H1 (cell line): ENCODE results near the gene ETFB. TPM values are rescaled to one million over a fixed set of nuclear protein-coding genes. Genes with fewer than 3 reads are reported as not detected.

Experiments
- BRCA1 ChIP-seq: IDR thresholded peaks from 2 replicates; pipeline ENCODE4 v1.6.1; 2012; ENCODE audit warnings: low read depth, low read length, improper control_type of control experiment
- CEBPB ChIP-seq: IDR thresholded peaks from 2 replicates; pipeline ENCODE4 v1.6.1; 2012; ENCODE audit warnings: low read depth, low read length
- EZH2 ChIP-seq: fragments of 200-600 bp; sonication (generic); IDR thresholded peaks from 2 replicates; pipeline ENCODE4 v1.7.1; 2012; ENCODE audit warnings: low read depth, mild to moderate bottlenecking, moderate library complexity, low read length, inconsistent platforms; ENCODE audit not compliant: severe bottlenecking
- GABPA ChIP-seq: IDR thresholded peaks from 2 replicates; pipeline ENCODE4 v1.6.1; 2011; ENCODE audit warnings: mild to moderate bottlenecking, low read length, moderate library complexity, borderline replicate concordance; ENCODE audit not compliant: insufficient read depth
- GTF2F1 ChIP-seq: IDR thresholded peaks from 2 replicates; pipeline ENCODE4 v1.6.1; 2012; ENCODE audit warnings: low read depth, low read length, improper control_type of control experiment, borderline replicate concordance
- KDM1A ChIP-seq: fragments of 200-600, 300-600 bp; sonication (generic); IDR thresholded peaks from 2 replicates; pipeline ENCODE4 v1.7.1; 2016; ENCODE audit warnings: mild to moderate bottlenecking, low read length, borderline replicate concordance
- POLR2AphosphoS5 ChIP-seq: IDR thresholded peaks from 2 replicates; pipeline ENCODE4 v1.6.1; 2011; ENCODE audit warnings: low read depth, low read length
- RBBP5 ChIP-seq: IDR thresholded peaks from 2 replicates; pipeline ENCODE4 v1.7.1; 2012; ENCODE audit warnings: low read depth, mild to moderate bottlenecking, inconsistent platforms, low read length, moderate library complexity, borderline replicate concordance
- SIN3A ChIP-seq, 2 experiments: IDR thresholded peaks in 1 of 2; conservative IDR thresholded peaks in 1 of 2; 2 replicates each; pipeline ENCODE4 v1.6.1; 2011 to 2012; ENCODE audit warnings: low read length in 2 of 2, improper control_type of control experiment in 1 of 2, low read depth in 1 of 2, mild to moderate bottlenecking in 1 of 2
- SRF ChIP-seq: IDR thresholded peaks from 2 replicates; pipeline ENCODE4 v1.6.1; 2011; ENCODE audit warnings: mild to moderate bottlenecking, low read depth, low read length, moderate library complexity
- SUZ12 ChIP-seq: fragments of 200-600 bp; sonication (generic); IDR thresholded peaks from 2 replicates; pipeline ENCODE4 v1.6.1; 2012; ENCODE audit warnings: mild to moderate bottlenecking, inconsistent platforms, low read length, moderate library complexity, mixed read lengths
- TAF1 ChIP-seq: IDR thresholded peaks from 2 replicates; pipeline ENCODE4 v1.6.1; 2011; ENCODE audit warnings: mild to moderate bottlenecking, low read depth, low read length
- ZNF274 ChIP-seq: IDR thresholded peaks from 2 replicates; pipeline ENCODE4 v1.7.0; 2012; ENCODE audit warnings: low read length, borderline replicate concordance; ENCODE audit errors: extremely low read depth
- polyA plus RNA-seq, 7 experiments: library from polyadenylated mRNA; depleted of rRNA in 3 of 7; stranded (reverse) in 5 of 7; unstranded in 2 of 7; fragments of >200 nt in 5 of 7; fragments of 200-250 nt in 2 of 7; gene quantifications; 1 replicate in 5 of 7; 2 replicates in 1 of 7; 4 replicates in 1 of 7; pipeline versions ENCODE4 v1.2.1 to v1.2.3, GENCODE V29; 2011 to 2013; ENCODE audit warnings: missing spikeins in 2 of 7, mixed read lengths in 2 of 7
- total RNA-seq: library from RNA; stranded (reverse); fragmentation: NEBNext Ultra II Directional; extraction: Animal tissue kit (Norgen Biotek cat#: 25700); gene quantifications from 2 replicates; pipeline ENCODE4 v1.2.1, GENCODE V29; 2021
- TF ChIP-seq, protein P1 (sequence below), 3 experiments: IDR thresholded peaks; 1 replicate in 2 of 3; 2 replicates in 1 of 3; pipeline versions ENCODE4 v1.5.1 to v1.6.1; 2011; ENCODE audit warnings: low read length in 3 of 3, mild to moderate bottlenecking in 3 of 3, inconsistent platforms in 2 of 3, low read depth in 1 of 3, moderate library complexity in 1 of 3; ENCODE audit not compliant: insufficient read depth in 1 of 3; ENCODE audit errors: control extremely low read depth in 1 of 3

Gene ETFB
- total and polyA plus RNA-seq, 2 of the 8 experiments (the other 6 are each of a cell fraction or from before 2014, with no cell fraction given) = 40.0 to 66.5 TPM

DNA sequence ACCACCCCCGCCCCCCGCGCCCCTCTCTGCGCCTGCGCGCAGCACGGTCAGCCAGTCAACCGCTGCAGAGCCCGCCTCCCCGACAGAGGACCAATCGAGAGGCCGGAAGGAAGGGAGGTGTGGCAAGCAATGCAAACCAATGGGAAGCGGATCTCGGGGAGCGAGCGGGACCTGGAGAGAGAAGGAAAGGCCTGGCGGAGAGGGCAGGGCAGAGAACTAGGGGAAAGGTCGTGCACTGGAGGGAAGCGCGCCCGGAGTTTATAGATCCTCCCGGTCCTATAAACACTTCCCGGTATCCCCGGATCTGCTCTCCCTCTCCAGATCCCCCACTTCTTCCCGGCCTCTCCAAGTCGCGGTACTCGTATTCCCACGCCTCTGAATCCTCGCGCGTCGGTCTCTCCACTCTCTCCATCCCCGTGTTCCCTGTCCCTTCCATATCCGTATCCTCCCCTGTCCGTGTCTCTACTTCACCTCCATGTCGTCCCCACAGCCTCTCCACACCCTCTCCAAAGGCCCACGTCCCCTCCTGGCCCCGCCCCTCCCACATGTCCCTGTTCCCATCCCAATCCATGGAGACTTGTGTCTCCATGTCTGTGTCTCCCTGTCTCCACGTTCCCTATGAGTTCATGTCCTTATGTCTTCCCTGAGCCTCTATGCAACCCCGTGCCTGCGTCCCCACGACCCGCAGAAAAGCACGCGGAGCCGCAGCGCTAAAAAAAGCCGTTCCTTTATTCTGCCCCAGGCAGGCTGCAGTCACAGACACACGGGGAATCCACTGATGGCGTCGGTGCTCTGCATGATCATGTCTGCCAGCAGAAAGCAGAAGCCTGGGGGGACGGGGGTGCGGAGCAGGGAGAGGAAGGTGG, 434 bp upstream of the ETFB start (continued):
- TF ChIP-seq SIN3A (conservative IDR thresholded peaks at IDR 0.05 in 1 of 2, IDR thresholded peaks at IDR 0.05 in 1 of 2; ENCODE audit: low read depth in 1 of 2, low read length in 2 of 2) (peak in 1 of 2 experiments; percentile 22; a peak in 2 of 4 replicates), SRF (no peak), KDM1A (no peak), RBBP5 (peak; percentile 68), POLR2AphosphoS5 (peak; percentile 86), CEBPB (no peak), GTF2F1 (no peak), SUZ12 (no peak), BRCA1 (no peak), TAF1 (peak; percentile 81), EZH2 (no peak), ZNF274 (no peak), GABPA (no peak)
- TF ChIP-seq, protein P1, sequence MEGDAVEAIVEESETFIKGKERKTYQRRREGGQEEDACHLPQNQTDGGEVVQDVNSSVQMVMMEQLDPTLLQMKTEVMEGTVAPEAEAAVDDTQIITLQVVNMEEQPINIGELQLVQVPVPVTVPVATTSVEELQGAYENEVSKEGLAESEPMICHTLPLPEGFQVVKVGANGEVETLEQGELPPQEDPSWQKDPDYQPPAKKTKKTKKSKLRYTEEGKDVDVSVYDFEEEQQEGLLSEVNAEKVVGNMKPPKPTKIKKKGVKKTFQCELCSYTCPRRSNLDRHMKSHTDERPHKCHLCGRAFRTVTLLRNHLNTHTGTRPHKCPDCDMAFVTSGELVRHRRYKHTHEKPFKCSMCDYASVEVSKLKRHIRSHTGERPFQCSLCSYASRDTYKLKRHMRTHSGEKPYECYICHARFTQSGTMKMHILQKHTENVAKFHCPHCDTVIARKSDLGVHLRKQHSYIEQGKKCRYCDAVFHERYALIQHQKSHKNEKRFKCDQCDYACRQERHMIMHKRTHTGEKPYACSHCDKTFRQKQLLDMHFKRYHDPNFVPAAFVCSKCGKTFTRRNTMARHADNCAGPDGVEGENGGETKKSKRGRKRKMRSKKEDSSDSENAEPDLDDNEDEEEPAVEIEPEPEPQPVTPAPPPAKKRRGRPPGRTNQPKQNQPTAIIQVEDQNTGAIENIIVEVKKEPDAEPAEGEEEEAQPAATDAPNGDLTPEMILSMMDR (IDR thresholded peaks at IDR 0.05; ENCODE audit: control extremely low read depth in 1 of 3, insufficient read depth in 1 of 3, low read depth in 1 of 3, low read length in 3 of 3) = no peak
